GM13976 (cell line): Measurements from ENCODE around the gene UBR2.

ENCODE experiments used
- DNase-seq: peaks from one replicate; pipeline ENCODE4 v3.0.0; 2012; ENCODE audit warnings: low spot score
- in situ Hi-C: fragments of 300-500 bp; cut with MboI; formaldehyde crosslinking; loops from one replicate; pipeline ENCODE4 v1.12.0; 2022; ENCODE audit warnings: low sequenced_read_pairs, mixed read lengths, inconsistent platforms; ENCODE audit not compliant: unreplicated experiment
- TF ChIP-seq, protein P1 (sequence below): IDR thresholded peaks from 2 replicates; pipeline ENCODE4 v1.5.1; 2012; ENCODE audit warnings: borderline replicate concordance, mild to moderate bottlenecking; ENCODE audit not compliant: insufficient read depth; ENCODE audit errors: extremely low read depth, missing control alignments, control extremely low read depth

The UBR2 gene

GRCh38 chr6:42533794-42534193 is 30.0 kb upstream of the UBR2 start:
- DNase-seq, result no peak
- in situ Hi-C loops, result no loop called here

GRCh38 chr6:42537536-42537935 is 26.3 kb upstream of the UBR2 start:
- in situ Hi-C loops, result no loop called here
- DNase-seq, result no peak
- TF ChIP-seq, protein P1, sequence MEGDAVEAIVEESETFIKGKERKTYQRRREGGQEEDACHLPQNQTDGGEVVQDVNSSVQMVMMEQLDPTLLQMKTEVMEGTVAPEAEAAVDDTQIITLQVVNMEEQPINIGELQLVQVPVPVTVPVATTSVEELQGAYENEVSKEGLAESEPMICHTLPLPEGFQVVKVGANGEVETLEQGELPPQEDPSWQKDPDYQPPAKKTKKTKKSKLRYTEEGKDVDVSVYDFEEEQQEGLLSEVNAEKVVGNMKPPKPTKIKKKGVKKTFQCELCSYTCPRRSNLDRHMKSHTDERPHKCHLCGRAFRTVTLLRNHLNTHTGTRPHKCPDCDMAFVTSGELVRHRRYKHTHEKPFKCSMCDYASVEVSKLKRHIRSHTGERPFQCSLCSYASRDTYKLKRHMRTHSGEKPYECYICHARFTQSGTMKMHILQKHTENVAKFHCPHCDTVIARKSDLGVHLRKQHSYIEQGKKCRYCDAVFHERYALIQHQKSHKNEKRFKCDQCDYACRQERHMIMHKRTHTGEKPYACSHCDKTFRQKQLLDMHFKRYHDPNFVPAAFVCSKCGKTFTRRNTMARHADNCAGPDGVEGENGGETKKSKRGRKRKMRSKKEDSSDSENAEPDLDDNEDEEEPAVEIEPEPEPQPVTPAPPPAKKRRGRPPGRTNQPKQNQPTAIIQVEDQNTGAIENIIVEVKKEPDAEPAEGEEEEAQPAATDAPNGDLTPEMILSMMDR, result no peak

More at GRCh38 chr6:42533794-42534193, 30.0 kb upstream of the UBR2 start:
- TF ChIP-seq, protein P1, result no peak

DNA sequence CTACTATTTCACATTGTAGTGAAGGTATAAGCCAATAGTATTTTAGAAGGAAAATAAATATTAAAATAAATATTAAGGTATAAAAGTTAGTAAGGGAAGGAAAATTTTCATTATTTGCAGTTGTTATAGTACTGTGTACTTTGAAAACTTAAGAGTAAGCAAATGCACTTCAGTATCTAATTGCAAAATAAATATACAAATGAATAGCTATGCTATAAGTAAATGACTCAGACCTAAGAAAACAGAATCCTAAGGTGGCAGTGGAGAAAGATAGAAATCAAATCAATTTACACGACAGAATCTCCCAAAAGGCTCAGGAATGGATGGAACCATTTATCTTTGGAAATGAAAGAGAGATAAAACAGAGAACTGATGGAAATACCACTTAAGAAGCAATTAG is 24.7 kb upstream of the UBR2 start:
- in situ Hi-C loops, result no loop called here
- DNase-seq, result no peak
- TF ChIP-seq, protein P1, result no peak

GRCh38 chr6:42545226-42545773 is 18.5 kb upstream of the UBR2 start:
- TF ChIP-seq, protein P1, result no peak

GRCh38 chr6:42547407-42548329 is 16.2 kb upstream of the UBR2 start:
- in situ Hi-C loops, result no loop called here
- TF ChIP-seq, protein P1, result peak; percentile 99
- DNase-seq, result peak; percentile 94

More at GRCh38 chr6:42545226-42545773, 18.5 kb upstream of the UBR2 start:
- no peak for DNase-seq
- in situ Hi-C loops, result no loop called here

- TF ChIP-seq, protein P1, result no peak
- in situ Hi-C loops, result loop anchor here (10.0 kb wide), 1 partner anchor 285 kb away; no protein-coding TSS in a partner anchor
- no peak for DNase-seq
Observed at GRCh38 chr6:42550277-42550676, 13.6 kb upstream of the UBR2 start.
